ENCODE data around the gene SH3RF1. TPM values are rescaled to one million over a fixed set of nuclear protein-coding genes. Genes with fewer than 3 reads are reported as not detected.

The SH3RF1 gene
- total RNA-seq, 1 experiment from 2014 or later = 59.5 TPM

- no peak for TF ChIP-seq ZBTB33 (IDR thresholded peaks at IDR 0.05; ENCODE audit: extremely low read depth, insufficient replicate concordance, low read length)
Measured at GRCh38 chr4:169143335-169143734, 127.4 kb downstream of the SH3RF1 start (continued).

GRCh38 chr4:169142906-169143305, 127.8 kb downstream of the SH3RF1 start:
- POLR2A ChIA-PET = interaction anchor here (1.6 kb wide), 1 partner anchor 27 kb away, joined by 4 read pairs; no protein-coding TSS in a partner anchor
- intact Hi-C loops (cut with micrococcal nuclease) = no loop called here

More at GRCh38 chr4:169142906-169143305, 127.8 kb downstream of the SH3RF1 start:
- no peaks in the 10 kb centered on the region for H3K27me3 ChIP-seq (ENCODE audit: insufficient read depth, low read length)
- no peak overlapping the region for H3K4me3 ChIP-seq (replicated peaks in 1 of 2; ENCODE audit: low read depth in 1 of 2, low read length in 2 of 2)
- no peak for DNase-seq (ENCODE audit: low read depth, low spot score)
- no peak overlapping the region for H2AFZ ChIP-seq (ENCODE audit: low read depth, low read length, poor library complexity, severe bottlenecking)
- H3K9ac ChIP-seq (ENCODE audit: low read length) = no peak overlapping the region
- BruUV-seq (replicated peaks) = no TSS peak
- no peaks in the 10 kb centered on the region for H3K9me3 ChIP-seq (ENCODE audit: control insufficient read depth in 1 of 2, insufficient read depth in 1 of 2, low read depth in 1 of 2, low read length in 2 of 2)
- H3K4me1 ChIP-seq (ENCODE audit: control insufficient read depth in 1 of 2, insufficient read depth in 2 of 2, low read length in 2 of 2) = peaks cover 8 to 15% of the 10 kb centered on the region in 2 experiments
- no peak for TF ChIP-seq ELF1 (IDR thresholded peaks at IDR 0.05; ENCODE audit: borderline replicate concordance, low read depth)
- no peak for TF ChIP-seq ATF3 (IDR thresholded peaks at IDR 0.05)
- TF ChIP-seq ZFX (IDR thresholded peaks at IDR 0.05) = no peak
- TF ChIP-seq FOSL1 (IDR thresholded peaks at IDR 0.05; ENCODE audit: low read depth) = no peak
- TF ChIP-seq TCF7L2 (IDR thresholded peaks at IDR 0.05; ENCODE audit: borderline replicate concordance, extremely low read depth, insufficient read depth, insufficient read length) = no peak
- TF ChIP-seq POLR2AphosphoS5 (IDR thresholded peaks at IDR 0.05; ENCODE audit: low read depth, low read length) = no peak
- TF ChIP-seq ZNF274 (IDR thresholded peaks at IDR 0.05; ENCODE audit: low read depth, low read length) = no peak
- no peak for TF ChIP-seq CEBPB (IDR thresholded peaks at IDR 0.05; ENCODE audit: low read depth)
- no peak for TF ChIP-seq EZH2phosphoT487 (IDR thresholded peaks at IDR 0.05; ENCODE audit: borderline replicate concordance)
- no peak for TF ChIP-seq POLR2A (IDR thresholded peaks at IDR 0.05; ENCODE audit: borderline replicate concordance, extremely low read depth, insufficient read depth, insufficient read length)
- no peak for TF ChIP-seq JUND (IDR thresholded peaks at IDR 0.05)
- TF ChIP-seq YY1 (IDR thresholded peaks at IDR 0.05; ENCODE audit: extremely low read depth, insufficient replicate concordance, low read depth, low read length) = no peak
- TF ChIP-seq ZBTB33 (IDR thresholded peaks at IDR 0.05; ENCODE audit: extremely low read depth, insufficient replicate concordance, low read length) = no peak
- TF ChIP-seq EGR1 (IDR thresholded peaks at IDR 0.05; ENCODE audit: low read depth) = no peak
- no peak overlapping the region for H3K27ac ChIP-seq (ENCODE audit: low read depth, low read length)
- H3K36me3 ChIP-seq (ENCODE audit: control insufficient read depth in 1 of 2, insufficient read depth in 2 of 2, low read length in 2 of 2) = no peaks in the 10 kb centered on the region
- H3K9me2 ChIP-seq (ENCODE audit: insufficient read depth) = no peaks in the 10 kb centered on the region
- RAD21 ChIA-PET (ENCODE audit: low non-redundant PET in 1 of 2, low total read pairs in 2 of 2, uncharacterized antibody in 2 of 2, unreplicated experiment in 2 of 2) = no interaction called here
- no peak overlapping the region for H3K4me2 ChIP-seq (ENCODE audit: low read length)
- ATAC-seq = no peak
- CTCF ChIA-PET = no interaction called here
- H3K79me2 ChIP-seq (ENCODE audit: insufficient read depth, low read length) = peaks cover 5% of the 10 kb centered on the region
- H4K20me1 ChIP-seq (ENCODE audit: insufficient read depth) = no peaks in the 10 kb centered on the region
